Erythroblast (primary cell): ENCODE data around the gene CTCF.
"Not testable (repeated sequence)": the region's sequence is repeated elsewhere in the genome, so short reads cannot be mapped to it uniquely, and the experiment has no call there.

Experiments
- DNase-seq, 2 experiments: peaks; one replicate each; lab custom pipeline; 2025; lab: John Stamatoyannopoulos, UW
- GATA1 ChIP-seq: IDR thresholded peaks from 2 replicates; pipeline ENCODE4 v1.6.1; 2011; ENCODE audit warnings: low read depth, mild to moderate bottlenecking, control low read depth, low read length, moderate library complexity
- POLR2A ChIP-seq: IDR thresholded peaks from 2 replicates; pipeline ENCODE4 v1.6.1; 2011; ENCODE audit warnings: mild to moderate bottlenecking, low read length

CTCF gene

GRCh38 chr16:67562526-67562917 is at the start of gene CTCF:
Gene CTCF (plus strand): TSS chr16:67562526. CDS start chr16:67610833, 48,307 bp downstream.
- DNase-seq: peak; percentile 92 to 95
- TF ChIP-seq POLR2A: no peak
- TF ChIP-seq GATA1: no peak

- not testable (repeated sequence) for DNase-seq
Observed at GRCh38 chr16:67513892-67514291, 48.4 kb upstream of the CTCF start.

GRCh38 chr16:67514382-67514828 is 47.9 kb upstream of the CTCF start:
- TF ChIP-seq POLR2A: no peak
- no peak for TF ChIP-seq GATA1
- DNase-seq: peak; percentile 84 to 88

GRCh38 chr16:67516296-67517154 is 45.8 kb upstream of the CTCF start:
- TF ChIP-seq GATA1: no peak
- TF ChIP-seq POLR2A: no peak
- DNase-seq: no peak

GRCh38 chr16:67517155-67517445 is 45.2 kb upstream of the CTCF start:
- no peak for DNase-seq
- TF ChIP-seq POLR2A (no peak), GATA1 (no peak)

GRCh38 chr16:67517661-67518423 is 44.5 kb upstream of the CTCF start:
- no peak for TF ChIP-seq POLR2A
- TF ChIP-seq GATA1: no peak
- DNase-seq: no peak

- no peak for TF ChIP-seq POLR2A
- TF ChIP-seq GATA1: no peak
- DNase-seq: no peak
Observed at GRCh38 chr16:67518676-67519075, 43.6 kb upstream of the CTCF start.

- DNase-seq: no peak
- TF ChIP-seq GATA1 (no peak), POLR2A (no peak)
Observed at GRCh38 chr16:67519242-67519641, 43.1 kb upstream of the CTCF start.

GRCh38 chr16:67521095-67521804 is 41.1 kb upstream of the CTCF start:
- DNase-seq: peak; percentile 95 to 98
- no peak for TF ChIP-seq GATA1
- no peak for TF ChIP-seq POLR2A

- DNase-seq: no peak
- TF ChIP-seq GATA1 (no peak), POLR2A (no peak)
Observed at GRCh38 chr16:67525176-67525860, 37.0 kb upstream of the CTCF start.

- TF ChIP-seq POLR2A (peak; percentile 16), GATA1 (no peak)
- DNase-seq: peak; percentile 80 to 83
Observed at GRCh38 chr16:67526149-67526791, 36.1 kb upstream of the CTCF start.

GRCh38 chr16:67528222-67528869 is 34.0 kb upstream of the CTCF start, which contains the start of gene RIPOR1:
Gene RIPOR1 (plus strand): TSS chr16:67528829. CDS start chr16:67538447, 9,618 bp downstream.
- peak; percentile 66 to 77 for DNase-seq

More at GRCh38 chr16:67528222-67528869, 34.0 kb upstream of the CTCF start, which contains the start of gene RIPOR1:
- no peak for TF ChIP-seq GATA1
